ENCODE results near the gene PSMD3.

The PSMD3 gene

DNA sequence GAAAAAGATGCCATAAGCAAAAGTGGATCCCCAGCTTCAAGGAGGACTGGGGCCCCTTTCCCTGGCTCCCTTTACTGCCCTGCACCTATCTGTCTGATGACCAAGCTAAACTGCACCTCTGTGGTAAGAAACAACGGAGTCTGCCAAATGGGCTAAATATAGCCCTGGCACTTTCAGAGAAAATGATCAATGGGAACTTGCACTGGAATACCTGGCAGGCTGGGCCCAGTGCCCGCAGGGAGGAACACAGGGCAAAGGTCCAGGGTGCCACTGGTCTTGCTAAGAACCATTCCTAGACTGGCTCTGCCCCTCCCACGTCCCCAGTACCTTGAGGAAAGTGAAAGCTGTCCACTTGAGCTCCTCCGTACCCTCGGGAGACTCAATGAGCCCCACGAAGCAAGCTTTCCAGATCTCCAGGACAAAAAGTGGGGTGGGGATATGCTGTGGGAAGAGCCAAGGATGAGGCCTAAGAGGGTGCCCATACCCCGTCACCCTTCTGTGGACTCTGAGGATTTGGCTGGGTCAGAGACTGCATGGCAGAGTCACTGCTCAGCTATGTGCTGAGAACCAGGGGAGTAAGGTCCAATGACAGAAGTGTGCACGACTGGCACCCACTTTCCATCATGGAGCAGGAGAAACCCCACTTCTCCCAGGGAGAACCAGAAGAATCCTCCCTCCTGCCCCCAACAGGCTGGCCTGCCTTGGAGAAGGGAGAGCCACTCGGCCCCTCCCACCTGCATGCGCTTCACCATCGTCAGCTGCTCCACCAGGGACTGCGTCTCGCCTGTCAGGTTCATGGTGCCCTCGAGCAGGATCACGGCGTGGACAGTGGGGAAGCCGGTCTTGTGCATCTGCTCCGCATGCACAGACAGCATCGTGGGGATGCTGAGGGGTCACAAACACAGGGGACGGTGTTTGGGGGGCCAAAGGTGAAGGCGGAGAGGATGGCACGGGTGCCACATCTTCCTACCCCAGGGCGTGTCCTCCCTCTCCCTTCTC lies 52.0 kb downstream of the PSMD3 start:
- TF ChIP-seq, protein P1, sequence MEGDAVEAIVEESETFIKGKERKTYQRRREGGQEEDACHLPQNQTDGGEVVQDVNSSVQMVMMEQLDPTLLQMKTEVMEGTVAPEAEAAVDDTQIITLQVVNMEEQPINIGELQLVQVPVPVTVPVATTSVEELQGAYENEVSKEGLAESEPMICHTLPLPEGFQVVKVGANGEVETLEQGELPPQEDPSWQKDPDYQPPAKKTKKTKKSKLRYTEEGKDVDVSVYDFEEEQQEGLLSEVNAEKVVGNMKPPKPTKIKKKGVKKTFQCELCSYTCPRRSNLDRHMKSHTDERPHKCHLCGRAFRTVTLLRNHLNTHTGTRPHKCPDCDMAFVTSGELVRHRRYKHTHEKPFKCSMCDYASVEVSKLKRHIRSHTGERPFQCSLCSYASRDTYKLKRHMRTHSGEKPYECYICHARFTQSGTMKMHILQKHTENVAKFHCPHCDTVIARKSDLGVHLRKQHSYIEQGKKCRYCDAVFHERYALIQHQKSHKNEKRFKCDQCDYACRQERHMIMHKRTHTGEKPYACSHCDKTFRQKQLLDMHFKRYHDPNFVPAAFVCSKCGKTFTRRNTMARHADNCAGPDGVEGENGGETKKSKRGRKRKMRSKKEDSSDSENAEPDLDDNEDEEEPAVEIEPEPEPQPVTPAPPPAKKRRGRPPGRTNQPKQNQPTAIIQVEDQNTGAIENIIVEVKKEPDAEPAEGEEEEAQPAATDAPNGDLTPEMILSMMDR (IDR thresholded peaks at IDR 0.05; ENCODE audit: extremely low read depth, missing control alignments), result no peak
- DNase-seq (ENCODE audit: low spot score), result no peak

DNA sequence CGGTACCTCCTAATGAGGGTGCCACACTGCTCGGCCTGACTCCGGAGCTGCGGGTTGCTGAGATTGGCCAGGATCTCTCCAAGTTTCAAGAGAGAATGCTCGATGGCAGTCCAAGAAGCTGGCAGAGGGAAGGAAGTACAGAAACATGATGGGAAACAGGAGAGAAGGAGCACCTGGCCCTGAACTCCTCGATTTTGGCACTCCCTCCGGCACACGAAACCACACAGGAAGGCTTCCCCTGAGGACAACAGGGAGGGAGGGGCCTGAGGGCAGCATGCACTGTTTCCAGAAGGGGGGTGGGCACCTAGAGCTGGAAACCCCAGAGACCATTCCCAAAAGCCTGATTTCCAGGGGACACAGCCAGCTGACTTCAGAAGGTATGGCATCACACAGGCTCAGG lies 52.7 kb downstream of the PSMD3 start:
- no peak for DNase-seq (ENCODE audit: low spot score)
- TF ChIP-seq, protein P1 (IDR thresholded peaks at IDR 0.05; ENCODE audit: extremely low read depth, missing control alignments), result no peak

DNA sequence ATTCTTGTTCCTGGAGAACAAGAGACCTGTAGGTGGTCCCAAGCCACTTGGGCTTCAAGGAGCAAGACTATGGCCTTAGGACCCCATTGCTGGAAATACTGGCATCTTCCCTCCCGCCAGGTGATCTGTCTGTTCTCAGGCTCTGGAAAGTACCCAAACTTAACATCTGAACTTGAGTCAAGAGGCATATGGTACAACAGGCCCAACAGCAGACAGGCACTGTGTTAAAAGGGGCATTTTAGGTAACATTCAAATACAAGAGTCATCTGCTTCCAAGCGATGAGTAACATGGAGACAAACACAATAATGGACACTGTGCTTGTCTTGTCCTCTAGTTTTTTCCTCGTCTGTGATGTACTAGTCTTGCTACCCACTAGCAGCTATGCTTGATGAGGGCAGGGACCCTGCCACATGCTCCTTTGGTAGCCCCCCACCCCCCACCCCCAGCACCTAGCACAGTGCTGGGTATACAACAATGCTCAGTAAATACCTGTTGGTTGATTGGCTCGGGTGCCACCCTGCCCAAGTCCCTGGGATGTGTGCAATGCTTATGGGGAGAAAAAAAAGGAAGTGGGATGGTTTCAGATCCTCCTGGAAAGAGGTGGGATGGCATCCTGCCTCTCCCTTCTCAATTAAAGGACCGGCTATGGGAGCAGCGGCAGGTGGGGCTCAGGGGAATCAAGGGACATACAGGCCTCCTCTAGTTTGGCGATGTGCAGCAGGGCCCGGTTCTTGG lies 54.0 kb downstream of the PSMD3 start:
- DNase-seq (ENCODE audit: low spot score), result no peak
- TF ChIP-seq, protein P1 (IDR thresholded peaks at IDR 0.05; ENCODE audit: extremely low read depth, missing control alignments), result no peak

DNA sequence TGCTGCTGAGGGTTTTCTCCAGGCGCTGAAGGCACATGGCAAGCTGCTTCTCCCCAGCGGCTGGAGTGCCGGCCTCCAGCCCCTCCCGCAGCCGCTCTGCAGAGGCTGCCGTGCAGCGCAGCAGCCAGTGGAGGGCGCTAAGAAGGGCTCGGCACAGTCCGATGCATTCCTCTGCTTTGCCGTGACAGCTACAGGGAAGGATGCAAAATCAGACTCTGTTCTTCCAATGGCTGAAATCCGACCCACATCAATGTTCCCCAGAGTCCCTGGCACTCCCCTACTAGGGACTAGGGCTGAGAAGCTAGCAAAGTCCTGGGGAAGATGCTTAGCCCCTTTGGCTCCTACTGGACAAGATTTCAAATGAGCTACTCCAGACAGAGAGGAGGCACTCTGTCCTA lies 54.6 kb downstream of the PSMD3 start:
- TF ChIP-seq, protein P1 (IDR thresholded peaks at IDR 0.05; ENCODE audit: extremely low read depth, missing control alignments), result no peak
- DNase-seq (ENCODE audit: low spot score), result no peak

DNA sequence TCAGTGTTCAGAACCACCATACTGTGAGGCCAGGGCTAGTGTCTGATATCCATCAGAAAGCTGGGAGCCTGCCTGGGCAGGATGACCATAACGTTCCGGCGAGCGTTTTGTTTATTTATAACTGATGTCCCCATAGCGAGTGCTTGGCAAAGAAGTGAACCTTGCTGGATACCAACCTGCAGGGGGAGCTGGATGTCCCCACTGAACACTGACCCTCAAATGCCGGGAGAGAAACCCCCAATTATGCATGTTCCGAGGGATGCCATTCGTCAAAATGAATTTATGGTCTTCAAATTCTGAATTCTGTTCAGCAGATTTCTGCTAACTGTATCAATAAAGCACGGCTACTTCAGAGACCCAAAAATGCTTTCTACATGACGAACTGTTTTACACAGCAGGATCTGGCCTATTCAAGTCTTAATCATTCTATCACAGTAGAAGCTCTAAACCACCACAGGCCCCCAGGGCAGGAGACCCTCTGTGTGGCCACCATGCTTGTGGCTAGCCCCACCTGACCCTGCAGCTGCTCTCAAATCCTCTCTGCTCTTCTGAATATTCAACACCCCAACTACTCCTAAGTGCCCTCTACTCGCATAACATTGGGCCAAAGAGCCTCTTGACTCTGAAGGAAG lies 58.4 kb downstream of the PSMD3 start:
- TF ChIP-seq, protein P1 (IDR thresholded peaks at IDR 0.05; ENCODE audit: extremely low read depth, missing control alignments), result peak; percentile 22
- DNase-seq (ENCODE audit: low spot score), result no peak

DNA sequence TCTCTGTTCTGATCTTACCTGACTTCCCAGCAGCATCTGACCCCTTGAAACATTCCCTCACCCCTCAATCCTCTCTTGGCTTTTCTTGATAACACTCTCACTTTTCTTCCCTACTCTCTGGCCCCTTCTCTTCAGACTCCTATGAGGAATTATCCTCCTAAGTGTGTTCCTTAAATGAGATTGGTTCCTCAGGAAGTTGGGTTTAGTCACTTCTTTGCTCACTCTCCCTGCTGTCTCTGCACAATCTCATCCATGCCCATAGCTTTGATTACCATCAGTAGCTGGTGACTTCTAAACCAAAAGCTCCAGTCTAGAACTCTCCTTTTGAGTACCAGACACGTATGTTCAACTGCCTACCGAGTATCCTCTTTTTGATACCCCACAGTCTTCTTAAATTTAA lies 60.6 kb downstream of the PSMD3 start:
- TF ChIP-seq, protein P1 (IDR thresholded peaks at IDR 0.05; ENCODE audit: extremely low read depth, missing control alignments), result no peak
- DNase-seq (ENCODE audit: low spot score), result no peak

Data from GM20000 (cell line).